ENCODE measurements around the gene FAF2.

The FAF2 gene

DNA sequence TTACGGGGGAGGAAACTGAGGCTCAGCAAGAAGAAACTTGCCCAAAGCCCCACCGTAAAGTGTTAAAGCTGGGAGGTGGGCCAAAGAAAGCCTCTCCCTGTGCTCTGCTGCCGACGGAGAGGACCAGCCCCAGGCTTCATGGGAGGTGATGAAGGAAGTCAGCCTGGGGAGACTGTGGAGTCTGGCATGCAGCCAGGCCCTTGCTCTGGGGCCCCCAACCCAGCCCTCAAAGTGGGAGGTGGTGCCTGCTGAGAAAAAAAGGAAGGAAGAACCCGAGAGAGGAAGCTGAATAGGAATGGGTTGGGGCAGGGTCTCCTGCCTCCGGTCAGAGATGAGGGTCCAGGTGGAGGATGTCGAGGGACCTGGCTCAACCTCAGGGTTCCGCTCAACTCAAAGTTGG, 85.2 kb downstream of the FAF2 start:
- no peak overlapping the region for H3K4me3 ChIP-seq (ENCODE audit: low read length)
- DNase-seq (ENCODE audit: low read depth), result no peak

DNA sequence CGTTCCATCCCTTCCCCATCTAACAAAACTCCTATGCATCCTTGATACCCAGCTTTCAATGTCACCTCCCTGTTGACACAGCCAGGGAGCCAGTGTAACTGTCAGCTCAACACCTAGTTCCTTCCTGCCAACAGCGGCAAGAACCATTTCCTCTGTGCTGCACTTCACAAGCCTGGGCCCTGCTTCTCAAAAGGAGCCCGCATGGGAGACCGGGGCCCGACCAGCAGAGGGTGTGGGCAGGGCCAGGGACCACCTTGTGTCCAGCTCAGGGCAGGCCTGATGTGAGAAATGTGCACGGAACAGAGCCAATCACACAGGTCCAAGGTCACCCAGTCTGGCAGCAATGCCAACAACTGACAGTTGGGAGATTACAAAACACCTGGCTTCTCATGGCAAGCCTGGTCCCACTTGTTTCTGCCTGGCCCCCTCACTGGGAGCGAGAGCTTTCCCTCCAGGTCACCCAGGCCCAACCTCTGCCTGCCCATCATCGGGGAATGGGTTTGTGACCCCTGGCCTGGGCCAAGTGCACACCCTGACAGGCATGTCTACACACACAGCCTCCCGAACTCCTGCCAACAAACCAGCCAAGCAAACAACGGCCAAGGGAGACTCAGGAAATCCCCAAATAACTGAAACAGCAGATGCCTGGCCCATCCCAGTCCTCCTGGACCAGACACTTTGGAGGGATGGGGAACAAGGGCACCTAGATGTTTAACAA, 85.9 kb downstream of the FAF2 start:
- TF ChIP-seq, protein P1, sequence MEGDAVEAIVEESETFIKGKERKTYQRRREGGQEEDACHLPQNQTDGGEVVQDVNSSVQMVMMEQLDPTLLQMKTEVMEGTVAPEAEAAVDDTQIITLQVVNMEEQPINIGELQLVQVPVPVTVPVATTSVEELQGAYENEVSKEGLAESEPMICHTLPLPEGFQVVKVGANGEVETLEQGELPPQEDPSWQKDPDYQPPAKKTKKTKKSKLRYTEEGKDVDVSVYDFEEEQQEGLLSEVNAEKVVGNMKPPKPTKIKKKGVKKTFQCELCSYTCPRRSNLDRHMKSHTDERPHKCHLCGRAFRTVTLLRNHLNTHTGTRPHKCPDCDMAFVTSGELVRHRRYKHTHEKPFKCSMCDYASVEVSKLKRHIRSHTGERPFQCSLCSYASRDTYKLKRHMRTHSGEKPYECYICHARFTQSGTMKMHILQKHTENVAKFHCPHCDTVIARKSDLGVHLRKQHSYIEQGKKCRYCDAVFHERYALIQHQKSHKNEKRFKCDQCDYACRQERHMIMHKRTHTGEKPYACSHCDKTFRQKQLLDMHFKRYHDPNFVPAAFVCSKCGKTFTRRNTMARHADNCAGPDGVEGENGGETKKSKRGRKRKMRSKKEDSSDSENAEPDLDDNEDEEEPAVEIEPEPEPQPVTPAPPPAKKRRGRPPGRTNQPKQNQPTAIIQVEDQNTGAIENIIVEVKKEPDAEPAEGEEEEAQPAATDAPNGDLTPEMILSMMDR (conservative IDR thresholded peaks at IDR 0.05; ENCODE audit: low read depth, low read length), result peak; percentile 9
- peak overlapping the region; percentile 6 for H3K4me3 ChIP-seq (ENCODE audit: low read length)
- DNase-seq (ENCODE audit: low read depth), result no peak

More for the DNA sequence above, 85.2 kb downstream of the FAF2 start:
- TF ChIP-seq, protein P1 (conservative IDR thresholded peaks at IDR 0.05; ENCODE audit: low read depth, low read length), result no peak

- TF ChIP-seq, protein P1 (conservative IDR thresholded peaks at IDR 0.05; ENCODE audit: low read depth, low read length), result no peak
- H3K4me3 ChIP-seq (ENCODE audit: low read length), result peak overlapping the region; percentile 99
- no peak for DNase-seq (ENCODE audit: low read depth)
These were observed 86.5 kb downstream of the FAF2 start for GRCh38 chr5:176534640-176535039.

GRCh38 chr5:176535101-176535663, 87.0 kb downstream of the FAF2 start:
- DNase-seq (ENCODE audit: low read depth), result no peak
- TF ChIP-seq, protein P1 (conservative IDR thresholded peaks at IDR 0.05; ENCODE audit: low read depth, low read length), result no peak
- H3K4me3 ChIP-seq (ENCODE audit: low read length), result peak overlapping the region; percentile 99

GRCh38 chr5:176535664-176536131, 87.5 kb downstream of the FAF2 start:
- TF ChIP-seq, protein P1 (conservative IDR thresholded peaks at IDR 0.05; ENCODE audit: low read depth, low read length), result no peak
- no peak for DNase-seq (ENCODE audit: low read depth)
- peak overlapping the region; percentile 99 for H3K4me3 ChIP-seq (ENCODE audit: low read length)

- no peak for DNase-seq (ENCODE audit: low read depth)
- TF ChIP-seq, protein P1 (conservative IDR thresholded peaks at IDR 0.05; ENCODE audit: low read depth, low read length), result no peak
- H3K4me3 ChIP-seq (ENCODE audit: low read length), result peak overlapping the region; percentile 99
These were observed 88.1 kb downstream of the FAF2 start for GRCh38 chr5:176536132-176536901.
